22Rv1 (cell line): ENCODE results near the gene RHBDD3.

ENCODE experiments used
- H3K27ac ChIP-seq: fragments of 450-650 bp; 2 replicates; pipeline ENCODE4 v1.5.1; 2017
- CTCF ChIP-seq: fragments of 450-650 bp; IDR thresholded peaks from 2 replicates; pipeline ENCODE4 v1.5.1; 2017; ENCODE audit warnings: mild to moderate bottlenecking
- ZFX ChIP-seq: fragments of 450-650 bp; IDR thresholded peaks from 2 replicates; pipeline ENCODE4 v1.6.1; 2017; ENCODE audit warnings: antibody characterized with exemption, borderline replicate concordance

Gene RHBDD3

GRCh38 chr22:29216011-29216872 is 51.5 kb downstream of the RHBDD3 start:
- TF ChIP-seq ZFX (no peak), CTCF (no peak)

GRCh38 chr22:29215012-29215860 is 52.5 kb downstream of the RHBDD3 start:
- TF ChIP-seq ZFX: no peak
- TF ChIP-seq CTCF: no peak
- H3K27ac ChIP-seq: no peak overlapping the region

More at GRCh38 chr22:29216011-29216872, 51.5 kb downstream of the RHBDD3 start:
- no peak overlapping the region for H3K27ac ChIP-seq

- no peak overlapping the region for H3K27ac ChIP-seq
- TF ChIP-seq CTCF (no peak), ZFX (no peak)
Measured at GRCh38 chr22:29214232-29214631, 53.5 kb downstream of the RHBDD3 start.

- TF ChIP-seq CTCF (no peak), ZFX (no peak)
- H3K27ac ChIP-seq: no peak overlapping the region
Measured at GRCh38 chr22:29213493-29213892, 54.3 kb downstream of the RHBDD3 start.

GRCh38 chr22:29212743-29213142 is 55.0 kb downstream of the RHBDD3 start:
- no peak for TF ChIP-seq CTCF
- no peak for TF ChIP-seq ZFX
- H3K27ac ChIP-seq: no peak overlapping the region

- H3K27ac ChIP-seq: no peak overlapping the region
- no peak for TF ChIP-seq CTCF
- TF ChIP-seq ZFX: no peak
Measured at GRCh38 chr22:29211466-29211865, 56.3 kb downstream of the RHBDD3 start.

GRCh38 chr22:29211066-29211465 is 56.7 kb downstream of the RHBDD3 start:
- H3K27ac ChIP-seq: no peak overlapping the region
- TF ChIP-seq CTCF (no peak), ZFX (no peak)
